GM12864 (cell line): ENCODE results near the gene SYT2.
"Not testable (repeated sequence)": the region's sequence is repeated elsewhere in the genome, so short reads cannot be mapped to it uniquely, and the experiment has no call there.

Experiments used
- DNase-seq: peaks from one replicate; pipeline ENCODE4 v3.0.0-alpha.2; 2011; ENCODE audit warnings: low read depth
- H3K4me3 ChIP-seq: 2 replicates; pipeline ENCODE4 v1.5.1; 2011; ENCODE audit warnings: mild to moderate bottlenecking, low read depth, low read length, control low read depth
- TF ChIP-seq, protein P1 (sequence below): IDR thresholded peaks from 2 replicates; pipeline ENCODE4 v1.5.1; 2011; ENCODE audit warnings: low read depth, mild to moderate bottlenecking, moderate library complexity, low read length, control low read depth, inconsistent platforms; ENCODE audit errors: missing control alignments

The SYT2 gene

DNA sequence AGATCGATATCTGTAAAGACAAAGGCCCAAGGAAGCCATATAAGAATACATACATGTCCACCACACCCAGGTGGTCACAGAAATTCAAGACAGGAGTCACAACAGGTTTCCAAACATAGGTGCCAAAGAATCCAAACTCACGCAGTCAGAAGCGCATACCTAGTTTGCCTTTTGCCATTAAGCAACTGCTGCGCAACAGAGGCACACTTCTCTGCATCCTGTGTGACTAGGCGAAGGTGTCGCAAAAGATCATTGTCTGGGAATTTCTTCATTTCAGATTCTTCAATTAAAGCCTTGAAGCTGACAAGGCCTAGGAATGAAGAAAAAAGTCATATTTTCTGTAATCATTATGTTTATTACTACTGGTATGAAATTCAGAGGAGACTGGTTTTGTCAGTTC is 32.2 kb upstream of the SYT2 start:
- H3K4me3 ChIP-seq, result no peak overlapping the region
- no peak for DNase-seq
- TF ChIP-seq, protein P1, sequence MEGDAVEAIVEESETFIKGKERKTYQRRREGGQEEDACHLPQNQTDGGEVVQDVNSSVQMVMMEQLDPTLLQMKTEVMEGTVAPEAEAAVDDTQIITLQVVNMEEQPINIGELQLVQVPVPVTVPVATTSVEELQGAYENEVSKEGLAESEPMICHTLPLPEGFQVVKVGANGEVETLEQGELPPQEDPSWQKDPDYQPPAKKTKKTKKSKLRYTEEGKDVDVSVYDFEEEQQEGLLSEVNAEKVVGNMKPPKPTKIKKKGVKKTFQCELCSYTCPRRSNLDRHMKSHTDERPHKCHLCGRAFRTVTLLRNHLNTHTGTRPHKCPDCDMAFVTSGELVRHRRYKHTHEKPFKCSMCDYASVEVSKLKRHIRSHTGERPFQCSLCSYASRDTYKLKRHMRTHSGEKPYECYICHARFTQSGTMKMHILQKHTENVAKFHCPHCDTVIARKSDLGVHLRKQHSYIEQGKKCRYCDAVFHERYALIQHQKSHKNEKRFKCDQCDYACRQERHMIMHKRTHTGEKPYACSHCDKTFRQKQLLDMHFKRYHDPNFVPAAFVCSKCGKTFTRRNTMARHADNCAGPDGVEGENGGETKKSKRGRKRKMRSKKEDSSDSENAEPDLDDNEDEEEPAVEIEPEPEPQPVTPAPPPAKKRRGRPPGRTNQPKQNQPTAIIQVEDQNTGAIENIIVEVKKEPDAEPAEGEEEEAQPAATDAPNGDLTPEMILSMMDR, result no peak

DNA sequence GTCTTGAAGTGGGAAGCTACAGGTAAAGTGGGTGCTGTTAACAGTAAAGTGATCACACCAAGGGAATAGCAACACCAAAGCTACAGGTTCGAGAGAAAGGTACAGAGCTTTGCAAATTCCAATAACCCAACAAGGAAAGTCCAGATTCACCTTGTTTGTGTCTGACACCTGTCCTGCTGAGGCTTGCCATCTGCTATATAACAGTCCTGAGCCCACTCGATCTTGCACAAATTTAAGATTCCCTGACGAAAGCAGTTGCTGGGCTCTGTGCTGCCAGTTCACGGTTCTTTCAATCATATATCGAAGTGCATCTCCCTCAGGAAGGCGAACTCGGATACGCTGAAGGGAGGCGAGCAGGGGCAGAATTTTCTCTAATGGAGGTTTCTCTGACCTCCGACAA is 23.0 kb upstream of the SYT2 start:
- TF ChIP-seq, protein P1, result no peak
- no peak overlapping the region for H3K4me3 ChIP-seq
- no peak for DNase-seq

- TF ChIP-seq, protein P1, result no peak
- H3K4me3 ChIP-seq, result no peak overlapping the region
- DNase-seq, result no peak
Measured at GRCh38 chr1:202728951-202729350, 18.7 kb upstream of the SYT2 start.

DNA sequence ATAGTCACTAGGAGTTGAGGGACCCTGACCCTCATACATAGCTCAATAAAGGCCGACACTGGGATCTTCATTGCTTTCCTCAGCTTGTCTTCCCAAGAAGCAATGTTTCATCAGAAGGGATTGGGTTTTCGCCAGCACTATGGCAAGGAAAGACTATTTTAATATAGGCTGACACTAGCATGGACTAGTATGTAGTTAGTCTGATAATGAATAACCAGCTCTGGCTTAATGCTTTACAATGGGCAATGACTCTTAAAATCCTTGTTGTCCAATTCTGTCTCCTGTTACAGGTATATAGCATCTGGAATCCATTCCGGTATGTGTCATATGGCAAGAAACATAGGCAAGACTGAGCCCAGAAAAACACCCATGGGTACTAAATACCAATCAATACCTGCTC is 15.3 kb upstream of the SYT2 start:
- TF ChIP-seq, protein P1, result no peak
- H3K4me3 ChIP-seq, result no peak overlapping the region
- DNase-seq, result no peak

DNA sequence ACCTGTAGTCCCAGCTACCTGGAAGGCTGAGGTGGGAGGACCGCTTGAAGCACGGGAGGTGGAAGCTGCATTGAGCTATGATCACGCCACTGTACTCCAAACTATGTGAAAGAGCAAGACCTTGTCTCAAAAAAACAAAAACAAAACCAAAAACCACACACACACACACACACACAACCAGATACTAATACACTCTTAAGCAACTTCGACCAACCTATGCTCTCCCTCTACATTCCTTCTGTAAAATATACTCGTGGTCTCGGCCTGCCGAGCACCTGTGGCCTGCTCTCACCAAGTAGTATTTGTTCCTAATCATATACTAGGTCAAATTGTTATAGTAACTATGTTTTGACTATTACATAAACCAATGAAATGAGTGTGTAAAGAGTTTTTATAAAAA is 13.5 kb upstream of the SYT2 start:
- no peak for DNase-seq
- TF ChIP-seq, protein P1, result no peak
- H3K4me3 ChIP-seq, result no peak overlapping the region

GRCh38 chr1:202723046-202723445 is 12.8 kb upstream of the SYT2 start:
- not testable (repeated sequence) for DNase-seq, H3K4me3 ChIP-seq

- TF ChIP-seq, protein P1, result no peak
- no peak for DNase-seq
Measured at GRCh38 chr1:202716654-202717053, 6.4 kb upstream of the SYT2 start.

GRCh38 chr1:202714202-202714601 is 3.9 kb upstream of the SYT2 start:
- not testable (repeated sequence) for DNase-seq, H3K4me3 ChIP-seq

More at GRCh38 chr1:202716654-202717053, 6.4 kb upstream of the SYT2 start:
- no peak overlapping the region for H3K4me3 ChIP-seq
